Measurements from ENCODE around the gene DLST.

The DLST gene

GRCh38 chr14:74855945-74856344 is 25.8 kb upstream of the DLST start:
- Histone ChIP-seq H3K4me3 (no peak overlapping the region), H3K36me3 (no peaks in the 10 kb centered on the region), H3K9ac (no peak overlapping the region), H3K9me3 (replicated peaks in 1 of 11) (no peaks in the 10 kb centered on the region), H3K4me2 (peak overlapping the region in 1 of 11 experiments; percentile 33; a peak in 2 of 22 replicates), H3K27ac (no peak overlapping the region), H3K4me1 (peaks cover 0 to 15% (median 10%) of the 10 kb centered on the region in 10 experiments; a peak in 9 of 20 replicates), H4K20me1 (no peaks in the 10 kb centered on the region; a peak in 1 of 22 replicates), H3K27me3 (no peaks in the 10 kb centered on the region)
- TF ChIP-seq Cebpa-rat (IDR thresholded peaks at IDR 0.05), result no peak

DNA sequence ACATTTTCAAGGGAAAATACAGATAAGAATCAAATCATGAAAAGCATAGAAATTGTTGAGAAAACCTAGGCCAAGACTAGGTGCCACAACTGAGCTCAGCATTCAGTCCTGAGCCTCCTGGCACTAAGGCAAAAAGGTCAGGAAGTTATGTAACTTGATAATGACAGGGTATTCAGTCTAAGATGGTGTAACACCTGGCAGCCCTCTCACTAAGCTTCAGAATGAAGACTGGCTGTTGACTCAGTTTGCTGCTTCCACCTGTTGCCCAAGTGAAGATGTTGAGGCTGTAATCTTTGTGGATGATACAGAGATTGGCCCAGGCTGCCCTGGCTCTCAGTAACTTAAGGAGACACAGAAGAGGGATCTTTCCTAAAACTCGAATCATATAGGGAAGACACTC is 25.4 kb upstream of the DLST start:
- no peaks in the 10 kb centered on the region for H3K9me3 ChIP-seq (replicated peaks in 1 of 11)
- H3K27ac ChIP-seq, result no peak overlapping the region
- H3K9ac ChIP-seq, result no peak overlapping the region
- H3K36me3 ChIP-seq, result no peaks in the 10 kb centered on the region
- no peak overlapping the region for H3K4me3 ChIP-seq
- no peaks in the 10 kb centered on the region; a peak in 1 of 22 replicates for H4K20me1 ChIP-seq
- H3K4me2 ChIP-seq, result no peak overlapping the region
- TF ChIP-seq Cebpa-rat (IDR thresholded peaks at IDR 0.05), result no peak
- no peaks in the 10 kb centered on the region for H3K27me3 ChIP-seq
- H3K4me1 ChIP-seq, result peaks cover 0 to 15% (median 10%) of the 10 kb centered on the region in 10 experiments; a peak in 10 of 20 replicates

GRCh38 chr14:74858022-74858421 is 23.7 kb upstream of the DLST start:
- Histone ChIP-seq H3K36me3 (peaks cover 0 to 10% (median 0%) of the 10 kb centered on the region in 11 experiments; a peak in 1 of 22 replicates), H3K9me3 (replicated peaks in 1 of 11) (no peaks in the 10 kb centered on the region), H3K27ac (no peak overlapping the region), H3K9ac (0 out of 22 replicates have a peak overlapping the region, but pooled peaks of 1 of the 11 experiments have one; percentile 12), H3K4me3 (no peak overlapping the region), H3K27me3 (no peaks in the 10 kb centered on the region), H3K4me2 (no peak overlapping the region), H4K20me1 (no peaks in the 10 kb centered on the region; a peak in 1 of 22 replicates), H3K4me1 (peaks cover 0 to 24% (median 14%) of the 10 kb centered on the region in 10 experiments; a peak in 17 of 20 replicates)
- no peak for TF ChIP-seq Cebpa-rat (IDR thresholded peaks at IDR 0.05)

DNA sequence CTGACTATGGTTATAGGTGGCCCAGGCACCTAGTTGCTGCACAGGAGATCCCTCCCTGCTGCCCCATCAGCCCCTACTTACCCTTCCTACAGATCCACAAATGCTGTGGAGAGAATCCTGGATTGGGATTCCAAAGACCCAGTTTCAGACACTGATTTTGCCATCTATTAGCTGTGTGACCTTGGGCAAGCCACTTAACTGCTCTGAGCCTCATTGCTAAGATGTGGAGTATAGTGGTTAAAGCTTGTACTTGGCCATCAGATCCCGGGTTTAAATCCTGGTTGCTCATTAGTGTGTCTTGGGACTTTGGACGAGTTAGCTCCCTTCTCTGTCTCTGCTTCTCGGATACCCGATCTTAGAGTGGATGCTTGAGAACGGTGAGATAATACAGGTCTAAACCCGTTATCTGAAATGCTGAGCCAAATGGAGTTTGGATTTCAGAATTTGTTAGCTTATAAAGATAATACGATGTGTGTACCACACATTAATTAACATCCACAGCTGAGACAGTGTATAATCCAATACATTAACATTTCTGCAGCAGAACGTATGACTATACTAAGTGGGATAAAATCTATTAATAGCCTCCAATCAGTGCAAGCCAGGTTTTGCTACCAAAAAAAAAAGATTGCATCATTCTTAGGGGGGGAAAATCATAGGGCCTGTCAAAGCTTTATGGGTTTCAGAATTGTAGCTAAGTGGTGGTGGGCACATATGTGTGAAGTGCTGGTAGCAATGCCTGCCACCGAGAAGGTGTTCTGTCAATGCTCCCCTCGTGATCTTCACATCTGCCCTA is 21.8 kb upstream of the DLST start:
- H3K4me2 ChIP-seq, result no peak overlapping the region
- peaks cover 0 to 33% (median 22%) of the 10 kb centered on the region in 10 experiments; a peak in 17 of 20 replicates for H3K4me1 ChIP-seq
- no peak overlapping the region for H3K27ac ChIP-seq
- H4K20me1 ChIP-seq, result no peaks in the 10 kb centered on the region
- TF ChIP-seq Cebpa-rat (IDR thresholded peaks at IDR 0.05), result no peak
- no peak overlapping the region for H3K9ac ChIP-seq
- peaks cover 0 to 12% (median 0%) of the 10 kb centered on the region in 11 experiments; a peak in 1 of 22 replicates for H3K36me3 ChIP-seq
- H3K9me3 ChIP-seq (replicated peaks in 1 of 11), result no peaks in the 10 kb centered on the region
- no peak overlapping the region for H3K4me3 ChIP-seq
- H3K27me3 ChIP-seq, result no peaks in the 10 kb centered on the region

GRCh38 chr14:74860899-74861733 is 20.6 kb upstream of the DLST start:
- Histone ChIP-seq H3K9ac (no peak overlapping the region), H3K27me3 (no peaks in the 10 kb centered on the region), H3K36me3 (peaks cover 0 to 12% (median 0%) of the 10 kb centered on the region in 11 experiments; a peak in 1 of 22 replicates), H3K27ac (no peak overlapping the region), H3K4me1 (peaks cover 0 to 22% (median 14%) of the 10 kb centered on the region in 10 experiments; a peak in 17 of 20 replicates), H3K4me2 (no peak overlapping the region), H3K9me3 (replicated peaks in 1 of 11) (no peaks in the 10 kb centered on the region), H3K4me3 (no peak overlapping the region), H4K20me1 (no peaks in the 10 kb centered on the region)
- peak in 2 of 11 experiments; percentile 35 to 72; a peak in 3 of 22 replicates for TF ChIP-seq Cebpa-rat (IDR thresholded peaks at IDR 0.05)

- peaks cover 0 to 12% (median 0%) of the 10 kb centered on the region in 11 experiments; a peak in 1 of 22 replicates for H3K36me3 ChIP-seq
- H4K20me1 ChIP-seq, result no peaks in the 10 kb centered on the region
- H3K9me3 ChIP-seq (replicated peaks in 1 of 11), result no peaks in the 10 kb centered on the region
- H3K27me3 ChIP-seq, result no peaks in the 10 kb centered on the region
- no peak for TF ChIP-seq Cebpa-rat (IDR thresholded peaks at IDR 0.05)
- H3K27ac ChIP-seq, result no peak overlapping the region
- no peak overlapping the region for H3K9ac ChIP-seq
- peaks cover 0 to 20% (median 14%) of the 10 kb centered on the region in 10 experiments; a peak in 14 of 20 replicates for H3K4me1 ChIP-seq
- no peak overlapping the region for H3K4me2 ChIP-seq
- H3K4me3 ChIP-seq, result no peak overlapping the region
Observed at GRCh38 chr14:74861734-74862090, 20.0 kb upstream of the DLST start.

DNA sequence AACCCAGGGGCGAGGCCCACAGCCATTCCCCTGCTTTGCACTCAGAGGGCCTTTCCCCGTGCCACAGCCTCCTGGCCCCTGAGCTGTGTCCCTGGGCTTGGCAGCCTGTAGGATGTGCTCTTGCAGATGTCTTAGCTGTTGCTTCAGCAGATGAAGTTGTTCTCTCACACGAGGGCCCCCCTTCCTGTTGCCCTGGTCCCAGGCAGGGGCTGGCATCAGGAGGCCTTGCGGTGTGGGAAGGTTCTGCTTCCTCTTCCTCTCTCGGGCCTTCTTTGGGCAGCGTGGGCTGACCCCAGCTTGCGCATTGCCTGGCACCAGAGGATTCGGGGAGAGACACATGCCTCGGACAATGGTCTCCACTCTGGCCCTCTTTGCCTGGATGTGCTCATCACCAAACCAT is 18.4 kb upstream of the DLST start:
- peak overlapping the region in 9 of 11 experiments; percentile 20 to 81 (median 50); a peak in 15 of 22 replicates for H3K4me2 ChIP-seq
- peak overlapping the region in 3 of 11 experiments; percentile 4 to 14 (median 10); a peak in 4 of 22 replicates for H3K27ac ChIP-seq
- no peak for TF ChIP-seq Cebpa-rat (IDR thresholded peaks at IDR 0.05)
- no peaks in the 10 kb centered on the region for H3K27me3 ChIP-seq
- H3K36me3 ChIP-seq, result peaks cover 0 to 12% (median 0%) of the 10 kb centered on the region in 11 experiments; a peak in 1 of 22 replicates
- peaks cover 11 to 33% (median 27%) of the 10 kb centered on the region in 10 experiments for H3K4me1 ChIP-seq
- H4K20me1 ChIP-seq, result no peaks in the 10 kb centered on the region
- H3K4me3 ChIP-seq, result no peak overlapping the region
- H3K9me3 ChIP-seq (replicated peaks in 1 of 11), result no peaks in the 10 kb centered on the region
- peak overlapping the region in 2 of 11 experiments; percentile 26 to 54; a peak in 1 of 22 replicates for H3K9ac ChIP-seq

DNA sequence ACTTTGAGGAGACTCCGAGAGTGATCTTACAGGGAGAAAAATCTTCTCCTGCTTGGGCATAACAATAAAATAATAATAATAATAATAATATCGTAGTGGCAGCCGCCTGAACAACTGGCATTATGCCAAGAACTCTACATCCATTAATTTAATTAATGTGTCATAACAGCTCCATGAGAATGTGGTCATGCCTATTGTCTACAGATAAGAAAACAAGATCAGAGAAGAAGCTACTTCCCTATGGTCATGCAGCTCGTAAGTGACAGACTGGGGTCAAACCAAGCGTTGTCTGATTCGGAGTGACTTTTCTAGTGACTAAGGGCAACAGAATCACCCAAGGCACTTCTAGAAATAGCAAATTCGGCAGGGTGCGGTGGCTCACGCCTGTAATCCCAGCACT is 17.5 kb upstream of the DLST start:
- no peak for TF ChIP-seq Cebpa-rat (IDR thresholded peaks at IDR 0.05)
- Histone ChIP-seq H3K27me3 (no peaks in the 10 kb centered on the region), H3K4me2 (peak overlapping the region in 2 of 11 experiments; percentile 64 to 81; a peak in 4 of 22 replicates), H3K36me3 (peaks cover 0 to 12% (median 0%) of the 10 kb centered on the region in 11 experiments; a peak in 2 of 22 replicates), H4K20me1 (no peaks in the 10 kb centered on the region), H3K27ac (no peak overlapping the region), H3K4me3 (no peak overlapping the region), H3K9ac (no peak overlapping the region), H3K9me3 (replicated peaks in 1 of 11) (no peaks in the 10 kb centered on the region), H3K4me1 (peaks cover 11 to 38% (median 27%) of the 10 kb centered on the region in 10 experiments)

DNA sequence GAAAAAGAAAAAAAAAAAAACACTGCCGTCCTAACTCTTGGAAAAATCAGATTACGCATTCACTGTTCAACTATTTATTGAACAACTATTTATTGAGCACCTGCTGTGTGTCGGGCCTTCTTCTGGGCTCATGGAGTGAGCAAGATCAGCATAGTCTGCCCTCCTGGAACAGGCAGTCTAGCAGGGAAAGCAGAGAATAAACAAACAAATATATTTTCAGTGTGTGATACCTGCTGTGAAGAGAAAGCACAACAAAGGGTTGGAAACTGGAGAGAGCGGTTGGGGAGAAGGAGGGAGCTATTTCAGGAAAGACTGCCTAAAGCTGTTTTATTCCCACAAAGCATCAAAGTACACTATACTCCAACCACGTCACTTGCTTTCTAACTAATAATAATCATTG is 16.6 kb upstream of the DLST start:
- Histone ChIP-seq H3K4me3 (no peak overlapping the region), H3K4me1 (peaks cover 11 to 38% (median 27%) of the 10 kb centered on the region in 10 experiments), H4K20me1 (no peaks in the 10 kb centered on the region), H3K4me2 (no peak overlapping the region), H3K36me3 (peaks cover 0 to 12% (median 0%) of the 10 kb centered on the region in 11 experiments; a peak in 2 of 22 replicates), H3K27ac (no peak overlapping the region), H3K9me3 (replicated peaks in 1 of 11) (no peaks in the 10 kb centered on the region), H3K27me3 (no peaks in the 10 kb centered on the region), H3K9ac (no peak overlapping the region)
- TF ChIP-seq Cebpa-rat (IDR thresholded peaks at IDR 0.05), result no peak

Measured in BLaER1 treated with 17β-estradiol and CSF1 and Interleukin-3, amounts not matched to agents 10 nM and 100 nM (cell line).